Measurements from ENCODE around the gene SRRT. TPM values are rescaled to one million over a fixed set of nuclear protein-coding genes. Genes with fewer than 3 reads are reported as not detected.
"Not testable (repeated sequence)": the region's sequence is repeated elsewhere in the genome, so short reads cannot be mapped to it uniquely, and the experiment has no call there.

The SRRT gene
- total RNA-seq, 4 donors from 2014 or later: 44.9 to 87.3 (median 60.9) TPM

GRCh38 chr7:100902638-100903037 is 27.7 kb downstream of the SRRT start:
- ATAC-seq (ENCODE audit: low FRiP score) (no peak), DNase-seq (ENCODE audit: low spot score) (no peak)
- no peak for TF ChIP-seq CTCF (IDR thresholded peaks at IDR 0.05)

GRCh38 chr7:100908512-100908911 is 33.6 kb downstream of the SRRT start:
- ATAC-seq (ENCODE audit: low FRiP score) (no peak), DNase-seq (ENCODE audit: low spot score) (no peak)
- TF ChIP-seq CTCF (IDR thresholded peaks at IDR 0.05): no peak

- not testable (repeated sequence) for DNase-seq (ENCODE audit: low spot score); ATAC-seq (ENCODE audit: low FRiP score)
Observed at GRCh38 chr7:100910443-100910842, 35.5 kb downstream of the SRRT start.

GRCh38 chr7:100911484-100911883 is 36.6 kb downstream of the SRRT start:
- DNase-seq (ENCODE audit: low spot score): no peak
- no peak for TF ChIP-seq CTCF (IDR thresholded peaks at IDR 0.05)
- no peak for ATAC-seq (ENCODE audit: low FRiP score)

- TF ChIP-seq CTCF (IDR thresholded peaks at IDR 0.05): no peak
- DNase-seq (ENCODE audit: low spot score) (no peak), ATAC-seq (ENCODE audit: low FRiP score) (no peak)
Observed at GRCh38 chr7:100914208-100914878, 39.4 kb downstream of the SRRT start.

GRCh38 chr7:100914879-100915447 is 40.1 kb downstream of the SRRT start:
- no peak for TF ChIP-seq CTCF (IDR thresholded peaks at IDR 0.05)
- no peak for ATAC-seq (ENCODE audit: low FRiP score)

GRCh38 chr7:100919335-100919734 is 44.4 kb downstream of the SRRT start:
- ATAC-seq (ENCODE audit: low FRiP score); DNase-seq (ENCODE audit: low spot score): not testable (repeated sequence)

More at GRCh38 chr7:100914879-100915447, 40.1 kb downstream of the SRRT start:
- DNase-seq (ENCODE audit: low spot score): no peak

GRCh38 chr7:100919779-100920437 is 45.0 kb downstream of the SRRT start:
- DNase-seq (ENCODE audit: low spot score): not testable (repeated sequence)

More at GRCh38 chr7:100919779-100920437, 45.0 kb downstream of the SRRT start:
- ATAC-seq (ENCODE audit: low FRiP score): not testable (repeated sequence)

Data from omental fat pad (tissue), 4 donors.